Measurements from ENCODE around the gene FLNC. TPM values are rescaled to one million over a fixed set of nuclear protein-coding genes. Genes with fewer than 3 reads are reported as not detected.

FLNC gene
- total RNA-seq, 1 experiment from 2014 or later = 84.7 TPM

GRCh38 chr7:128871050-128871449 lies 40.8 kb downstream of the FLNC start:
- H3K27me3 ChIP-seq (replicated peaks) = peaks cover 15% of the 10 kb centered on the region
- peaks cover 8% of the 10 kb centered on the region for H3K4me1 ChIP-seq (replicated peaks)
- no peak overlapping the region for H3K4me3 ChIP-seq
- H3K9me3 ChIP-seq (replicated peaks) = no peaks in the 10 kb centered on the region
- no peak overlapping the region for H3K27ac ChIP-seq
- peaks cover 2% of the 10 kb centered on the region; the same call in 1 of the 2 replicates for H3K36me3 ChIP-seq
- no peak for DNase-seq (ENCODE audit: low read depth in 1 of 2, low spot score in 2 of 2)

- no peak for DNase-seq (ENCODE audit: low read depth in 1 of 2, low spot score in 2 of 2)
- H3K9me3 ChIP-seq (replicated peaks) = no peaks in the 10 kb centered on the region
- H3K4me1 ChIP-seq (replicated peaks) = peaks cover 8% of the 10 kb centered on the region
- H3K36me3 ChIP-seq = no peaks in the 10 kb centered on the region
- peaks cover 15% of the 10 kb centered on the region for H3K27me3 ChIP-seq (replicated peaks)
- no peak overlapping the region for H3K27ac ChIP-seq
- no peak overlapping the region for H3K4me3 ChIP-seq
Observed at GRCh38 chr7:128872394-128872824, 42.2 kb downstream of the FLNC start.

GRCh38 chr7:128873234-128873633 lies 43.0 kb downstream of the FLNC start:
- no peak for DNase-seq (ENCODE audit: low read depth in 1 of 2, low spot score in 2 of 2)
- Histone ChIP-seq H3K9me3 (replicated peaks) (no peaks in the 10 kb centered on the region), H3K36me3 (no peaks in the 10 kb centered on the region), H3K27ac (no peak overlapping the region), H3K4me1 (replicated peaks) (peaks cover 8% of the 10 kb centered on the region), H3K27me3 (replicated peaks) (peaks cover 15% of the 10 kb centered on the region), H3K4me3 (no peak overlapping the region)

- Histone ChIP-seq H3K4me1 (replicated peaks) (peaks cover 4% of the 10 kb centered on the region), H3K27ac (no peak overlapping the region), H3K36me3 (no peaks in the 10 kb centered on the region), H3K27me3 (replicated peaks) (peaks cover 10% of the 10 kb centered on the region), H3K9me3 (replicated peaks) (no peaks in the 10 kb centered on the region), H3K4me3 (no peak overlapping the region)
- no peak for DNase-seq (ENCODE audit: low read depth in 1 of 2, low spot score in 2 of 2)
Observed at GRCh38 chr7:128874140-128875031, 44.2 kb downstream of the FLNC start.

- H3K9me3 ChIP-seq (replicated peaks) = no peaks in the 10 kb centered on the region
- H3K27ac ChIP-seq = no peak overlapping the region
- H3K4me3 ChIP-seq = no peak overlapping the region
- H3K4me1 ChIP-seq (replicated peaks) = no peaks in the 10 kb centered on the region
- DNase-seq (ENCODE audit: low read depth in 1 of 2, low spot score in 2 of 2) = no peak
- H3K36me3 ChIP-seq = no peaks in the 10 kb centered on the region
- no peaks in the 10 kb centered on the region for H3K27me3 ChIP-seq (replicated peaks)
Observed at GRCh38 chr7:128875523-128875948, 45.3 kb downstream of the FLNC start.

- no peak overlapping the region for H3K27ac ChIP-seq
- DNase-seq (ENCODE audit: low read depth in 1 of 2, low spot score in 2 of 2) = no peak
- no peak overlapping the region for H3K4me3 ChIP-seq
- no peaks in the 10 kb centered on the region for H3K4me1 ChIP-seq (replicated peaks)
- no peaks in the 10 kb centered on the region for H3K9me3 ChIP-seq (replicated peaks)
- no peaks in the 10 kb centered on the region for H3K27me3 ChIP-seq (replicated peaks)
- H3K36me3 ChIP-seq = no peaks in the 10 kb centered on the region
Observed at GRCh38 chr7:128876127-128876526, 45.9 kb downstream of the FLNC start.

- no peaks in the 10 kb centered on the region for H3K4me1 ChIP-seq (replicated peaks)
- H3K4me3 ChIP-seq = no peak overlapping the region
- no peaks in the 10 kb centered on the region for H3K9me3 ChIP-seq (replicated peaks)
- H3K36me3 ChIP-seq = no peaks in the 10 kb centered on the region
- DNase-seq (ENCODE audit: low read depth in 1 of 2, low spot score in 2 of 2) = no peak
- no peak overlapping the region for H3K27ac ChIP-seq
- H3K27me3 ChIP-seq (replicated peaks) = no peaks in the 10 kb centered on the region
Observed at GRCh38 chr7:128876586-128876977, 46.4 kb downstream of the FLNC start.

- Histone ChIP-seq H3K4me3 (no peak overlapping the region), H3K27ac (no peak overlapping the region), H3K9me3 (replicated peaks) (no peaks in the 10 kb centered on the region), H3K4me1 (replicated peaks) (no peaks in the 10 kb centered on the region), H3K36me3 (no peaks in the 10 kb centered on the region), H3K27me3 (replicated peaks) (no peaks in the 10 kb centered on the region)
- DNase-seq (ENCODE audit: low read depth in 1 of 2, low spot score in 2 of 2) = no peak
Observed at GRCh38 chr7:128876978-128877755, 47.0 kb downstream of the FLNC start.

- H3K36me3 ChIP-seq = no peaks in the 10 kb centered on the region
- H3K27ac ChIP-seq = no peak overlapping the region
- H3K4me1 ChIP-seq (replicated peaks) = no peaks in the 10 kb centered on the region
- H3K4me3 ChIP-seq = no peak overlapping the region
- H3K27me3 ChIP-seq (replicated peaks) = no peaks in the 10 kb centered on the region
- DNase-seq (ENCODE audit: low read depth in 1 of 2, low spot score in 2 of 2) = no peak
- no peaks in the 10 kb centered on the region for H3K9me3 ChIP-seq (replicated peaks)
Observed at GRCh38 chr7:128877756-128878120, 47.5 kb downstream of the FLNC start.

- Histone ChIP-seq H3K27me3 (replicated peaks) (no peaks in the 10 kb centered on the region), H3K4me1 (replicated peaks) (no peaks in the 10 kb centered on the region), H3K36me3 (no peaks in the 10 kb centered on the region), H3K27ac (no peak overlapping the region), H3K9me3 (replicated peaks) (no peaks in the 10 kb centered on the region), H3K4me3 (no peak overlapping the region)
- DNase-seq (ENCODE audit: low read depth in 1 of 2, low spot score in 2 of 2) = no peak
Observed at GRCh38 chr7:128878226-128879105, 48.3 kb downstream of the FLNC start.

- Histone ChIP-seq H3K27ac (no peak overlapping the region), H3K27me3 (replicated peaks) (no peaks in the 10 kb centered on the region), H3K4me3 (no peak overlapping the region), H3K36me3 (no peaks in the 10 kb centered on the region), H3K4me1 (replicated peaks) (no peaks in the 10 kb centered on the region), H3K9me3 (replicated peaks) (no peaks in the 10 kb centered on the region)
- no peak for DNase-seq (ENCODE audit: low read depth in 1 of 2, low spot score in 2 of 2)
Observed at GRCh38 chr7:128879461-128879938, 49.3 kb downstream of the FLNC start.

GRCh38 chr7:128879939-128880746 lies 49.9 kb downstream of the FLNC start:
- DNase-seq (ENCODE audit: low read depth in 1 of 2, low spot score in 2 of 2) = peak in 1 of 2 experiments; percentile 59
- Histone ChIP-seq H3K4me3 (no peak overlapping the region), H3K9me3 (replicated peaks) (no peaks in the 10 kb centered on the region), H3K27me3 (replicated peaks) (no peaks in the 10 kb centered on the region), H3K36me3 (no peaks in the 10 kb centered on the region), H3K27ac (no peak overlapping the region), H3K4me1 (replicated peaks) (no peaks in the 10 kb centered on the region)

All from SJSA1 (cell line).